HepG2 (cell line): ENCODE data around the gene TMCC2.

Source experiments
- IKZF4 ChIP-seq: sonication (generic); formaldehyde crosslinking; IDR thresholded peaks from 2 replicates; pipeline ENCODE4 v1.5.1; 2020; ENCODE audit warnings: borderline replicate concordance, mild to moderate bottlenecking, low read depth, missing genetic modification reagents; ENCODE audit errors: not compliant biosample characterization
- RAD21 ChIP-seq: fragments of 450-650 bp; formaldehyde crosslinking; IDR thresholded peaks from 2 replicates; pipeline ENCODE4 v1.5.0; 2020; ENCODE audit warnings: mild to moderate bottlenecking
- RFX5 ChIP-seq: IDR thresholded peaks from 2 replicates; pipeline ENCODE4 v1.6.1; 2011; ENCODE audit warnings: low read depth, low read length, improper control_type of control experiment
- ZBTB7B ChIP-seq: sonication (generic); formaldehyde crosslinking; IDR thresholded peaks from 2 replicates; pipeline ENCODE4 v1.4.0; 2020; ENCODE audit warnings: missing genetic modification reagents
- ZNF383 ChIP-seq: sonication (generic); formaldehyde crosslinking; IDR thresholded peaks from 2 replicates; pipeline ENCODE4 v1.4.0; 2020; ENCODE audit warnings: missing genetic modification reagents, mild to moderate bottlenecking, borderline replicate concordance
- ZNF546 ChIP-seq: sonication (generic); formaldehyde crosslinking; conservative IDR thresholded peaks from 2 replicates; pipeline ENCODE4 v1.8.1; 2023; ENCODE audit warnings: mild to moderate bottlenecking, missing genetic modification reagents
- TF ChIP-seq, protein P1 (sequence below): sonication (generic); formaldehyde crosslinking; IDR thresholded peaks from 2 replicates; pipeline ENCODE4 v1.8.1; 2023; ENCODE audit warnings: mild to moderate bottlenecking, inconsistent platforms, moderate library complexity, missing genetic modification reagents, borderline replicate concordance
- TF ChIP-seq, protein P2 (sequence below): sonication (generic); formaldehyde crosslinking; IDR thresholded peaks from 2 replicates; pipeline ENCODE4 v1.4.0; 2020; ENCODE audit warnings: missing genetic modification reagents
- TF ChIP-seq, protein P3 (sequence below): sonication (generic); formaldehyde crosslinking; IDR thresholded peaks from 2 replicates; pipeline ENCODE4 v1.4.0; 2020; ENCODE audit warnings: mild to moderate bottlenecking, missing genetic modification reagents, borderline replicate concordance

DNA sequence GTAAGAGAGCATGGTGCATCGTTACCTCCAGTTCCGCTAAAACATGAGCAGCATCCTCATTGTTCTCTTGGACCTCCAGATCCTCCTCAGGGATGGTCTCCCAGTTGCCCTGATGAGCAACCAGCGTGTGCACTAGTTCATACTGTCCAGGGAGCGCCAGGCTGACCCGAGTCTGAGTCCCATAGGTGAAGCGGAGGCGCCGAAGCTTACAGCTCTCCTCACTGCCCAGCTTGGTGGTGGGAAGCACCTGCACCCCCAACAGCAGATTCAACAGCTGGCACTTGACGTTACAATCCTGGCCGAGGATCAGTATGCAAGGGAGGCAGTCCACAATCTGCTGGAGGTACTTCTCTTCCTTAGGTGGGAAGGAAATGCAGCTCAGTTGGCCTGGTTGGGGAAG lies 40.3 kb upstream of the TMCC2 start:
- TF ChIP-seq, protein P1, sequence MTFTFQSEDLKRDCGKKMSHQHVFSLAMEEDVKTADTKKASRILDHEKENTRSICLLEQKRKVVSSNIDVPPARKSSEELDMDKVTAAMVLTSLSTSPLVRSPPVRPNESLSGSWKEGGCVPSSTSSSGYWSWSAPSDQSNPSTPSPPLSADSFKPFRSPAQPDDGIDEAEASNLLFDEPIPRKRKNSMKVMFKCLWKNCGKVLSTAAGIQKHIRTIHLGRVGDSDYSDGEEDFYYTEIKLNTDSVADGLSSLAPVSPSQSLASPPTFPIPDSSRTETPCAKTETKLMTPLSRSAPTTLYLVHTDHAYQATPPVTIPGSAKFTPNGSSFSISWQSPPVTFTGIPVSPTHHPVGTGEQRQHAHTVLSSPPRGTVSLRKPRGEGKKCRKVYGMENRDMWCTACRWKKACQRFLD = no peak
- TF ChIP-seq RFX5 (no peak), ZBTB7B (CRISPR knock-in tag) (no peak), ZNF546 (CRISPR knock-in tag) (no peak), IKZF4 (CRISPR knock-in tag) (no peak), RAD21 (CRISPR knock-in tag) (no peak), ZNF383 (CRISPR knock-in tag) (no peak)
- TF ChIP-seq, protein P2, sequence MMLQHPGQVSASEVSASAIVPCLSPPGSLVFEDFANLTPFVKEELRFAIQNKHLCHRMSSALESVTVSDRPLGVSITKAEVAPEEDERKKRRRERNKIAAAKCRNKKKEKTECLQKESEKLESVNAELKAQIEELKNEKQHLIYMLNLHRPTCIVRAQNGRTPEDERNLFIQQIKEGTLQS (CRISPR knock-in tag) = no peak
- TF ChIP-seq, protein P3, sequence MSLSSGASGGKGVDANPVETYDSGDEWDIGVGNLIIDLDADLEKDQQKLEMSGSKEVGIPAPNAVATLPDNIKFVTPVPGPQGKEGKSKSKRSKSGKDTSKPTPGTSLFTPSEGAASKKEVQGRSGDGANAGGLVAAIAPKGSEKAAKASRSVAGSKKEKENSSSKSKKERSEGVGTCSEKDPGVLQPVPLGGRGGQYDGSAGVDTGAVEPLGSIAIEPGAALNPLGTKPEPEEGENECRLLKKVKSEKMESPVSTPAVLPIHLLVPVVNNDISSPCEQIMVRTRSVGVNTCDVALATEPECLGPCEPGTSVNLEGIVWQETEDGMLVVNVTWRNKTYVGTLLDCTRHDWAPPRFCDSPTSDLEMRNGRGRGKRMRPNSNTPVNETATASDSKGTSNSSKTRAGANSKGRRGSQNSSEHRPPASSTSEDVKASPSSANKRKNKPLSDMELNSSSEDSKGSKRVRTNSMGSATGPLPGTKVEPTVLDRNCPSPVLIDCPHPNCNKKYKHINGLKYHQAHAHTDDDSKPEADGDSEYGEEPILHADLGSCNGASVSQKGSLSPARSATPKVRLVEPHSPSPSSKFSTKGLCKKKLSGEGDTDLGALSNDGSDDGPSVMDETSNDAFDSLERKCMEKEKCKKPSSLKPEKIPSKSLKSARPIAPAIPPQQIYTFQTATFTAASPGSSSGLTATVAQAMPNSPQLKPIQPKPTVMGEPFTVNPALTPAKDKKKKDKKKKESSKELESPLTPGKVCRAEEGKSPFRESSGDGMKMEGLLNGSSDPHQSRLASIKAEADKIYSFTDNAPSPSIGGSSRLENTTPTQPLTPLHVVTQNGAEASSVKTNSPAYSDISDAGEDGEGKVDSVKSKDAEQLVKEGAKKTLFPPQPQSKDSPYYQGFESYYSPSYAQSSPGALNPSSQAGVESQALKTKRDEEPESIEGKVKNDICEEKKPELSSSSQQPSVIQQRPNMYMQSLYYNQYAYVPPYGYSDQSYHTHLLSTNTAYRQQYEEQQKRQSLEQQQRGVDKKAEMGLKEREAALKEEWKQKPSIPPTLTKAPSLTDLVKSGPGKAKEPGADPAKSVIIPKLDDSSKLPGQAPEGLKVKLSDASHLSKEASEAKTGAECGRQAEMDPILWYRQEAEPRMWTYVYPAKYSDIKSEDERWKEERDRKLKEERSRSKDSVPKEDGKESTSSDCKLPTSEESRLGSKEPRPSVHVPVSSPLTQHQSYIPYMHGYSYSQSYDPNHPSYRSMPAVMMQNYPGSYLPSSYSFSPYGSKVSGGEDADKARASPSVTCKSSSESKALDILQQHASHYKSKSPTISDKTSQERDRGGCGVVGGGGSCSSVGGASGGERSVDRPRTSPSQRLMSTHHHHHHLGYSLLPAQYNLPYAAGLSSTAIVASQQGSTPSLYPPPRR (CRISPR knock-in tag) = no peak
